SK-N-SH (cell line): ENCODE measurements around the gene SMG1.

Source experiments
- FOSL2 ChIP-seq: IDR thresholded peaks from 2 replicates; pipeline ENCODE4 v1.4.0; 2012; ENCODE audit warnings: low read depth, mild to moderate bottlenecking, moderate library complexity, borderline replicate concordance
- GABPA ChIP-seq: IDR thresholded peaks from 2 replicates; pipeline ENCODE4 v1.4.0; 2012; ENCODE audit warnings: low read depth, mild to moderate bottlenecking
- RCOR1 ChIP-seq: fragments of 150-350 bp; IDR thresholded peaks from 2 replicates; pipeline ENCODE4 v1.6.1; 2017; ENCODE audit warnings: antibody characterized with exemption, low read length
- SMC3 ChIP-seq: IDR thresholded peaks from 2 replicates; pipeline ENCODE4 v1.6.1; 2012; ENCODE audit warnings: low read depth, low read length, improper control_type of control experiment
- YY1 ChIP-seq: IDR thresholded peaks from 2 replicates; pipeline ENCODE4 v1.4.0; 2012; ENCODE audit warnings: low read depth, mild to moderate bottlenecking
- TF ChIP-seq, protein P1 (sequence below): fragments of 200-600 bp; sonication (generic); IDR thresholded peaks from 2 replicates; pipeline ENCODE4 v1.6.1; 2017; ENCODE audit warnings: antibody characterized with exemption, mild to moderate bottlenecking, moderate library complexity
- TF ChIP-seq, protein P2 (sequence below): IDR thresholded peaks from 2 replicates; pipeline ENCODE4 v1.6.1; 2012; ENCODE audit warnings: mild to moderate bottlenecking, low read depth, low read length, moderate library complexity

DNA sequence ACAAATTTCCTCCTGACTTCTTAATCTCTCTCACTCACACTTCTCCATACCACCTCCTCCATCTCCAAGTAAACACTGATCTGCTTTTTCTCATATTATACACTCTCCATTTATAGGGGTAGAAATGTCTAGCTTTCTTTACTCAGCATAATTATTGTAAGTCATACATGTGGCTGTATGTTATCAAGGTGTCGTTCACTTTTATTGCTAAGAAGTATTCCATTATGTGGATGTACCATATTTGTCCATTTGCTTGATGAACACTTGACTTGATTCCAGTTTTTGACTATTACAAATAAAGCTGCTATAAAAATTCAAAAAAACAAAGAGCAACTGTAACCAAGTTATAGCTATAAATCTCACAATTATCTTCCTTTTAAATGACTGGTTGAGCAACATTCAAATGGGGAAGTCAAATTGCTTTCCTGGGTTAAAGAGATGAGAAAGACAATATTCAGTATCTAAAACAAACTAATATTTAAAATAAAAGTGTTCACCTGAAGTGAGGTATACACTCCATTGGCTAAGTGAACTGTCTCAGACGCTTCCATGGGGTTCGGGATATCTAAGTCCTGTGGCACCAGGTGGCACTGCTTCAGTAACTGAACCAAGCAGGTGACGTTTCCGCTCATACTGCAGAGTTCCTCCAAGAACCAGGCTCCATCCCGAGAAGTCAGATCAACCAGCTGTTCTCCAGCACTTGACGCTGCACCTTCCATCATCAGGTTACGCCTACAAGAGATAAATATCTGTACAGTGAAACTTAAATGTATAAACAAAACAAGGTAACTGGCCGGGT, 92.3 kb downstream of the SMG1 start:
- TF ChIP-seq, protein P1, sequence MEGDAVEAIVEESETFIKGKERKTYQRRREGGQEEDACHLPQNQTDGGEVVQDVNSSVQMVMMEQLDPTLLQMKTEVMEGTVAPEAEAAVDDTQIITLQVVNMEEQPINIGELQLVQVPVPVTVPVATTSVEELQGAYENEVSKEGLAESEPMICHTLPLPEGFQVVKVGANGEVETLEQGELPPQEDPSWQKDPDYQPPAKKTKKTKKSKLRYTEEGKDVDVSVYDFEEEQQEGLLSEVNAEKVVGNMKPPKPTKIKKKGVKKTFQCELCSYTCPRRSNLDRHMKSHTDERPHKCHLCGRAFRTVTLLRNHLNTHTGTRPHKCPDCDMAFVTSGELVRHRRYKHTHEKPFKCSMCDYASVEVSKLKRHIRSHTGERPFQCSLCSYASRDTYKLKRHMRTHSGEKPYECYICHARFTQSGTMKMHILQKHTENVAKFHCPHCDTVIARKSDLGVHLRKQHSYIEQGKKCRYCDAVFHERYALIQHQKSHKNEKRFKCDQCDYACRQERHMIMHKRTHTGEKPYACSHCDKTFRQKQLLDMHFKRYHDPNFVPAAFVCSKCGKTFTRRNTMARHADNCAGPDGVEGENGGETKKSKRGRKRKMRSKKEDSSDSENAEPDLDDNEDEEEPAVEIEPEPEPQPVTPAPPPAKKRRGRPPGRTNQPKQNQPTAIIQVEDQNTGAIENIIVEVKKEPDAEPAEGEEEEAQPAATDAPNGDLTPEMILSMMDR = no peak
- TF ChIP-seq YY1 (no peak), SMC3 (no peak), RCOR1 (no peak), FOSL2 (no peak), GABPA (no peak)
- TF ChIP-seq, protein P2, sequence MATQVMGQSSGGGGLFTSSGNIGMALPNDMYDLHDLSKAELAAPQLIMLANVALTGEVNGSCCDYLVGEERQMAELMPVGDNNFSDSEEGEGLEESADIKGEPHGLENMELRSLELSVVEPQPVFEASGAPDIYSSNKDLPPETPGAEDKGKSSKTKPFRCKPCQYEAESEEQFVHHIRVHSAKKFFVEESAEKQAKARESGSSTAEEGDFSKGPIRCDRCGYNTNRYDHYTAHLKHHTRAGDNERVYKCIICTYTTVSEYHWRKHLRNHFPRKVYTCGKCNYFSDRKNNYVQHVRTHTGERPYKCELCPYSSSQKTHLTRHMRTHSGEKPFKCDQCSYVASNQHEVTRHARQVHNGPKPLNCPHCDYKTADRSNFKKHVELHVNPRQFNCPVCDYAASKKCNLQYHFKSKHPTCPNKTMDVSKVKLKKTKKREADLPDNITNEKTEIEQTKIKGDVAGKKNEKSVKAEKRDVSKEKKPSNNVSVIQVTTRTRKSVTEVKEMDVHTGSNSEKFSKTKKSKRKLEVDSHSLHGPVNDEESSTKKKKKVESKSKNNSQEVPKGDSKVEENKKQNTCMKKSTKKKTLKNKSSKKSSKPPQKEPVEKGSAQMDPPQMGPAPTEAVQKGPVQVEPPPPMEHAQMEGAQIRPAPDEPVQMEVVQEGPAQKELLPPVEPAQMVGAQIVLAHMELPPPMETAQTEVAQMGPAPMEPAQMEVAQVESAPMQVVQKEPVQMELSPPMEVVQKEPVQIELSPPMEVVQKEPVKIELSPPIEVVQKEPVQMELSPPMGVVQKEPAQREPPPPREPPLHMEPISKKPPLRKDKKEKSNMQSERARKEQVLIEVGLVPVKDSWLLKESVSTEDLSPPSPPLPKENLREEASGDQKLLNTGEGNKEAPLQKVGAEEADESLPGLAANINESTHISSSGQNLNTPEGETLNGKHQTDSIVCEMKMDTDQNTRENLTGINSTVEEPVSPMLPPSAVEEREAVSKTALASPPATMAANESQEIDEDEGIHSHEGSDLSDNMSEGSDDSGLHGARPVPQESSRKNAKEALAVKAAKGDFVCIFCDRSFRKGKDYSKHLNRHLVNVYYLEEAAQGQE = no peak
